GM18858 (cell line): ENCODE measurements around the gene CD34.

Source experiments
- ATAC-seq: cut with Tn5 transposase; IDR thresholded peaks from one replicate; pipeline ENCODE4 v1.9.1; 2021; ENCODE audit not compliant: unreplicated experiment

Gene CD34

GRCh38 chr1:207836591-207837347 lies 74.2 kb downstream of the CD34 start:
- ATAC-seq: no peak

- no peak for ATAC-seq
These were observed 75.0 kb downstream of the CD34 start for GRCh38 chr1:207835958-207836357.

GRCh38 chr1:207833956-207834660 lies 76.8 kb downstream of the CD34 start:
- ATAC-seq: no peak

- ATAC-seq: no peak
These were observed 77.5 kb downstream of the CD34 start for GRCh38 chr1:207833381-207833780.

- no peak for ATAC-seq
These were observed 78.1 kb downstream of the CD34 start for GRCh38 chr1:207832796-207833195.

- peak; percentile 82 for ATAC-seq
These were observed 79.2 kb downstream of the CD34 start for GRCh38 chr1:207831517-207832327.
